ENCODE measurements around the gene KLK2. TPM values are rescaled to one million over a fixed set of nuclear protein-coding genes. Genes with fewer than 3 reads are reported as not detected.

The KLK2 gene
- total RNA-seq, 1 donor = not detected

- no peak for DNase-seq (ENCODE audit: low read depth in 2 of 3, low spot score in 2 of 3)
These were observed 28.8 kb upstream of the KLK2 start for GRCh38 chr19:50844296-50844935.

- no peak for DNase-seq (ENCODE audit: low read depth in 2 of 3, low spot score in 2 of 3)
These were observed 22.5 kb upstream of the KLK2 start for GRCh38 chr19:50850738-50851137.

- no peak for DNase-seq (ENCODE audit: low read depth in 2 of 3, low spot score in 2 of 3)
These were observed 21.6 kb upstream of the KLK2 start for GRCh38 chr19:50851620-50852019.

DNA sequence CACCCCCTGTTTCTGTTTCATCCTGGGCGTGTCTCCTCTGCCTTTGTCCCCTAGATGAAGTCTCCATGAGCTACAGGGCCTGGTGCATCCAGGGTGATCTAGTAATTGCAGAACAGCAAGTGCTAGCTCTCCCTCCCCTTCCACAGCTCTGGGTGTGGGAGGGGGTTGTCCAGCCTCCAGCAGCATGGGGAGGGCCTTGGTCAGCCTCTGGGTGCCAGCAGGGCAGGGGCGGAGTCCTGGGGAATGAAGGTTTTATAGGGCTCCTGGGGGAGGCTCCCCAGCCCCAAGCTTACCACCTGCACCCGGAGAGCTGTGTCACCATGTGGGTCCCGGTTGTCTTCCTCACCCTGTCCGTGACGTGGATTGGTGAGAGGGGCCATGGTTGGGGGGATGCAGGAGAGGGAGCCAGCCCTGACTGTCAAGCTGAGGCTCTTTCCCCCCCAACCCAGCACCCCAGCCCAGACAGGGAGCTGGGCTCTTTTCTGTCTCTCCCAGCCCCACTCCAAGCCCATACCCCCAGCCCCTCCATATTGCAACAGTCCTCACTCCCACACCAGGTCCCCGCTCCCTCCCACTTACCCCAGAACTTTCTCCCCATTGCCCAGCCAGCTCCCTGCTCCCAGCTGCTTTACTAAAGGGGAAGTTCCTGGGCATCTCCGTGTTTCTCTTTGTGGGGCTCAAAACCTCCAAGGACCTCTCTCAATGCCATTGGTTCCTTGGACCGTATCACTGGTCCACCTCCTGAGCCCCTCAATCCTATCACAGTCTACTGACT is 18.4 kb upstream of the KLK2 start, which contains the start of gene KLK3:
Gene KLK3 (plus strand): TSS at position 280 of the 775 bp plus-strand sequence. CDS start 41 bp downstream, at position 321.
- no peak for DNase-seq (ENCODE audit: low read depth in 2 of 3, low spot score in 2 of 3)

GRCh38 chr19:50857366-50857765 is 15.9 kb upstream of the KLK2 start:
- no peak for DNase-seq (ENCODE audit: low read depth in 2 of 3, low spot score in 2 of 3)

GRCh38 chr19:50858886-50859285 is 14.4 kb upstream of the KLK2 start:
- no peak for DNase-seq (ENCODE audit: low read depth in 2 of 3, low spot score in 2 of 3)

DNA sequence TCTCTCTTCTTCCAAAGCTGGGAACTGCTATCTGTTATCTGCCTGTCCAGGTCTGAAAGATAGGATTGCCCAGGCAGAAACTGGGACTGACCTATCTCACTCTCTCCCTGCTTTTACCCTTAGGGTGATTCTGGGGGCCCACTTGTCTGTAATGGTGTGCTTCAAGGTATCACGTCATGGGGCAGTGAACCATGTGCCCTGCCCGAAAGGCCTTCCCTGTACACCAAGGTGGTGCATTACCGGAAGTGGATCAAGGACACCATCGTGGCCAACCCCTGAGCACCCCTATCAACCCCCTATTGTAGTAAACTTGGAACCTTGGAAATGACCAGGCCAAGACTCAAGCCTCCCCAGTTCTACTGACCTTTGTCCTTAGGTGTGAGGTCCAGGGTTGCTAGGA is 13.4 kb upstream of the KLK2 start:
- DNase-seq (ENCODE audit: low read depth in 2 of 3, low spot score in 2 of 3) = no peak

DNA sequence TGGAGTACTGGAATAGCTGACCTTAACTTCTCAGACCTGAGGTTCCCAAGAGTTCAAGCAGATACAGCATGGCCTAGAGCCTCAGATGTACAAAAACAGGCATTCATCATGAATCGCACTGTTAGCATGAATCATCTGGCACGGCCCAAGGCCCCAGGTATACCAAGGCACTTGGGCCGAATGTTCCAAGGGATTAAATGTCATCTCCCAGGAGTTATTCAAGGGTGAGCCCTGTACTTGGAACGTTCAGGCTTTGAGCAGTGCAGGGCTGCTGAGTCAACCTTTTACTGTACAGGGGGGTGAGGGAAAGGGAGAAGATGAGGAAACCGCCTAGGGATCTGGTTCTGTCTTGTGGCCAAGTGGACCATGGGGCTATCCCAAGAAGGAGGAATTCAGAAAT is 12.2 kb upstream of the KLK2 start:
- no peak for DNase-seq (ENCODE audit: low read depth in 2 of 3, low spot score in 2 of 3)

DNA sequence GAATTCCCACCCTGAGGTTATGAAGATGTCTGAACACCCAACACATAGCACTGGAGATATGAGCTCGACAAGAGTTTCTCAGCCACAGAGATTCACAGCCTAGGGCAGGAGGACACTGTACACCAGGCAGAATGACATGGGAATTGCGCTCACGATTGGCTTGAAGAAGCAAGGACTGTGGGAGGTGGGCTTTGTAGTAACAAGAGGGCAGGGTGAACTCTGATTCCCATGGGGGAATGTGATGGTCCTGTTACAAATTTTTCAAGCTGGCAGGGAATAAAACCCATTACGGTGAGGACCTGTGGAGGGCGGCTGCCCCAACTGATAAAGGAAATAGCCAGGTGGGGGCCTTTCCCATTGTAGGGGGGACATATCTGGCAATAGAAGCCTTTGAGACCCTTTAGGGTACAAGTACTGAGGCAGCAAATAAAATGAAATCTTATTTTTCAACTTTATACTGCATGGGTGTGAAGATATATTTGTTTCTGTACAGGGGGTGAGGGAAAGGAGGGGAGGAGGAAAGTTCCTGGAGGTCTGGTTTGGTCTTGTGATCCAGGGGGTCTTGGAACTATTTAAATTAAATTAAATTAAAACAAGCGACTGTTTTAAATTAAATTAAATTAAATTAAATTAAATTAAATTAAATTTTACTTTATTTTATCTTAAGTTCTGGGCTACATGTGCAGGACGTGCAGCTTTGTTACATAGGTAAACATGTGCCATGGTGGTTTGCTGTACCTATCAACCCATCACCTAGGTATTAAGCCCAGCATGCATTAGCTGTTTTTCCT is 11.5 kb upstream of the KLK2 start:
- DNase-seq (ENCODE audit: low read depth in 2 of 3, low spot score in 2 of 3) = no peak

- DNase-seq (ENCODE audit: low read depth in 2 of 3, low spot score in 2 of 3) = no peak
These were observed 3.8 kb upstream of the KLK2 start for GRCh38 chr19:50869479-50869878.

DNA sequence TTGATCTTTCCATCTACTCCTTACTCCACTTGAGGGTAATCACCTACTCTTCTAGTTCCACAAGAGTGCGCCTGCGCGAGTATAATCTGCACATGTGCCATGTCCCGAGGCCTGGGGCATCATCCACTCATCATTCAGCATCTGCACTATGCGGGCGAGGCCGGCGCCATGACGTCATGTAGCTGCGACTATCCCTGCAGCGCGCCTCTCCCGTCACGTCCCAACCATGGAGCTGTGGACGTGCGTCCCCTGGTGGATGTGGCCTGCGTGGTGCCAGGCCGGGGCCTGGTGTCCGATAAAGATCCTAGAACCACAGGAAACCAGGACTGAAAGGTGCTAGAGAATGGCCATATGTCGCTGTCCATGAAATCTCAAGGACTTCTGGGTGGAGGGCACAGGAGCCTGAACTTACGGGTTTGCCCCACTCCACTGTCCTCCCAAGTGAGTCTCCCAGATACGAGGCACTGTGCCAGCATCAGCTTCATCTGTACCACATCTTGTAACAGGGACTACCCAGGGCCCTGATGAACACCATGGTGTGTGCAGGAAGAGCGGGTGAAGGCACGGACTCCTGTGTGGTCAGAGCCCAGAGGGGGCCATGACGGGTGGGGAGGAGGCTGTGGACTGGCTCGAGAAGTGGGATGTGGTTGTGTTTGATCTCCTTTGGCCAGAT is 2.7 kb upstream of the KLK2 start:
- peak in 1 of 3 donors; percentile 6 for DNase-seq (ENCODE audit: low read depth in 2 of 3, low spot score in 2 of 3)

- no peak for DNase-seq (ENCODE audit: low read depth in 2 of 3, low spot score in 2 of 3)
These were observed 972 bp downstream of the KLK2 start for GRCh38 chr19:50874211-50874610.

DNA sequence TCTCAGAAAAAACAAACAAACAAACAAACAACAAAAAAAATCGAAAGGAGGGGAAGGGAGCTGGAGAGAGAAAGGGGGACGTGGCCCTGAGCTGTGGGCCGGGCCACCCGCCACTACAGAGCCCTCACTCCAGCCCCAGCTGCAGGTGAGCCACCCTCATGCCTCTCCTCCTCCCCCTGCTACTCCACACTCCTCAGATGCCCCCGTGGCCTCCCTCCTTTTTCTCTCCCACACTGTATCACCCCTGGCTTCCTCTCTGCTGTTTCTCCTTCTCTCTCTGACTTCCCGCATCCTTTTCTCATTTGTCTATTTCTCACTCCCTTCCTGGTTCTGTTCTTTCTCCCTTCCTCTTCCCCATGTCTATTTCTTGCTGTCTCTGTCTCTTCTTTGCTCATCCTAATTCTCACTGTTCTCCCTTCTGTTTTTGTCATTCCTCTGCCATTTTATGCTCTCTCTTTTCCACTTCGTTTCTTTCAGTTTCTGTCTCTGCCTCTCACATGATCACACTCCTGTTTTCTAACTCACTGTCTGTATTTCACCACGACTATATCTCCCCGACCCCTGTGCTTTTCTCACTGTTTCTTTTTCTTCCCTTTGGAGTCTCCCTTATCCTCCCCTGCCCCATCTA is 2.7 kb downstream of the KLK2 start:
- no peak for DNase-seq (ENCODE audit: low read depth in 2 of 3, low spot score in 2 of 3)

- DNase-seq (ENCODE audit: low read depth in 2 of 3, low spot score in 2 of 3) = no peak
These were observed 3.2 kb downstream of the KLK2 start for GRCh38 chr19:50876456-50876855.

DNA sequence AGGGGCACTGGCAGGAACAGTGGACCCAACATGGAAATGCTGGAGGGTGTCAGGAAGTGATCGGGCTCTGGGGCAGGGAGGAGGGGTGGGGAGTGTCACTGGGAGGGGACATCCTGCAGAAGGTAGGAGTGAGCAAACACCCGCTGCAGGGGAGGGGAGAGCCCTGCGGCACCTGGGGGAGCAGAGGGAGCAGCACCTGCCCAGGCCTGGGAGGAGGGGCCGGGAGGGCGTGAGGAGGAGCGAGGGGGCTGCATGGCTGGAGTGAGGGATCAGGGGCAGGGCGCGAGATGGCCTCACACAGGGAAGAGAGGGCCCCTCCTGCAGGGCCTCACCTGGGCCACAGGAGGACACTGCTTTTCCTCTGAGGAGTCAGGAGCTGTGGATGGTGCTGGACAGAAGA is 4.1 kb downstream of the KLK2 start:
- DNase-seq (ENCODE audit: low read depth in 2 of 3, low spot score in 2 of 3) = no peak

DNA sequence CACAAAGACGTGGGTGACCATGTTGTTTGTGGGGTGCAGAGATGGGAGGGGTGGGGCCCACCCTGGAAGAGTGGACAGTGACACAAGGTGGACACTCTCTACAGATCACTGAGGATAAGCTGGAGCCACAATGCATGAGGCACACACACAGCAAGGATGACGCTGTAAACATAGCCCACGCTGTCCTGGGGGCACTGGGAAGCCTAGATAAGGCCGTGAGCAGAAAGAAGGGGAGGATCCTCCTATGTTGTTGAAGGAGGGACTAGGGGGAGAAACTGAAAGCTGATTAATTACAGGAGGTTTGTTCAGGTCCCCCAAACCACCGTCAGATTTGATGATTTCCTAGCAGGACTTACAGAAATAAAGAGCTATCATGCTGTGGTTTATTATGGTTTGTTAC is 5.6 kb downstream of the KLK2 start:
- no peak for DNase-seq (ENCODE audit: low read depth in 2 of 3, low spot score in 2 of 3)

GRCh38 chr19:50880241-50880640 is 7.0 kb downstream of the KLK2 start:
- DNase-seq (ENCODE audit: low read depth in 2 of 3, low spot score in 2 of 3) = no peak

- DNase-seq (ENCODE audit: low read depth in 2 of 3, low spot score in 2 of 3) = no peak
These were observed 8.9 kb downstream of the KLK2 start for GRCh38 chr19:50882188-50882587.

DNA sequence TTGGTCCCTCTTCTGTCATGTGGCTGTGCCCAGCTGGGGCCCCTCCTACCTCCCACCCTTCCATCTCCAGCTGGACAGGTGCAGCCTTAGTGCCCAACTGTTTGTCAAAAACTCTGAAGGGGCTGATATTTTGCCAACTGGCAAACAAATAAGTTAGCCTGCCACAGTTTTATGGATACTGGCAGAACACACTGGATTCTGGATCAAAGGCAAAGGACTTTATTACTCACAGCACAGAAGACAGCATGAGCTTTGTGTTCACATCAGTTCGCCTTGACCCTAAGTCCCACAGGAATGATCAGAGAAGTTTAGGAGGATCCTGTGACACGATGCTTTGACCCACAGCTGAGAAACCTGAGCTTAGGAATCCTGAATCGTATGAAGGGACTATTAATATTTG is 16.4 kb downstream of the KLK2 start:
- no peak for DNase-seq (ENCODE audit: low read depth in 2 of 3, low spot score in 2 of 3)

- no peak for DNase-seq (ENCODE audit: low read depth in 2 of 3, low spot score in 2 of 3)
These were observed 17.4 kb downstream of the KLK2 start for GRCh38 chr19:50890422-50891252.
